CD4-positive, alpha-beta T cell treated with Interleukin-17A for 1 hour (primary cell): ENCODE measurements around the gene DCX.
A peak's percentile ranks its signal among the peaks of the same experiment; 100 is the strongest.

Experiments
- DNase-seq: peaks from one replicate; pipeline ENCODE4 v3.0.0-alpha.2; 2020

Gene DCX

DNA sequence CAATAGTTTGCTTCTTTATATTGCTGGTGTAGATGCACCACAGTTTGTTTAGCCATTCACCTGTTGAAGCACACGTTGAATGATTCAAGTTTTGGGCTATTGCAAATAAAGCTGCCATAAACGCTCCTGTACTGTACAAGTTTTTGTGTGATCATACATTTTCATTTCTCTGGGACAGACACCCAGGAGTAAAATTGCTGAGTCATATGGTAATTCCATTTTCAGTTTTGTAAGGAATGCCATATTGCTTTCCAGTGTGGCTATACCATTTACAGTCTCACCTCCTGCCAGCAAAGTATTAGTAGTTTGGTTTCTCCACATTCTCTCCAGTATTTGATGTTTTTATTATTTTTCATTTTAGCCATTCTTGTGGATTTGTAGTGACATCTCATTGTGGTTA is 109.7 kb downstream of the DCX start:
- DNase-seq, result no peak

DNA sequence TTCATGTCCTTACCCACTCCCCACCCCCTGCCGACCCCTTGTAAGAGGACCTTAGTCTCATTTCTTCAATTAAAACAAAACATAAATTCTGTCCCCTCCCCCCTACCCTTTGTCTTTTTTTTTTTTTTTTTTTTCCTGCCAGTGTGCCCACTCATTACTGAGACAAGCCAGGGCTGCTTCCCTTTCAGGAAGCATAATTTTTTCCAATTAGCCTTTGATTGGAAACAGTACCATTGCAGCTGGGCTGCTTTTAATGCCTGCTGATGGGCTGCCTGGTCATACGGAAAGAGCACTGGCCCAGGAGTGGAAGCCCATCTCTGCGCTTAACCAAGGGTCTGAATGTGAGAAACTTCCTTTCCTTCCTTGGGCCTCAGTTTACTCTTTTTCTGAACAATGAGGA is 123.2 kb downstream of the DCX start:
- no peak for DNase-seq

DNA sequence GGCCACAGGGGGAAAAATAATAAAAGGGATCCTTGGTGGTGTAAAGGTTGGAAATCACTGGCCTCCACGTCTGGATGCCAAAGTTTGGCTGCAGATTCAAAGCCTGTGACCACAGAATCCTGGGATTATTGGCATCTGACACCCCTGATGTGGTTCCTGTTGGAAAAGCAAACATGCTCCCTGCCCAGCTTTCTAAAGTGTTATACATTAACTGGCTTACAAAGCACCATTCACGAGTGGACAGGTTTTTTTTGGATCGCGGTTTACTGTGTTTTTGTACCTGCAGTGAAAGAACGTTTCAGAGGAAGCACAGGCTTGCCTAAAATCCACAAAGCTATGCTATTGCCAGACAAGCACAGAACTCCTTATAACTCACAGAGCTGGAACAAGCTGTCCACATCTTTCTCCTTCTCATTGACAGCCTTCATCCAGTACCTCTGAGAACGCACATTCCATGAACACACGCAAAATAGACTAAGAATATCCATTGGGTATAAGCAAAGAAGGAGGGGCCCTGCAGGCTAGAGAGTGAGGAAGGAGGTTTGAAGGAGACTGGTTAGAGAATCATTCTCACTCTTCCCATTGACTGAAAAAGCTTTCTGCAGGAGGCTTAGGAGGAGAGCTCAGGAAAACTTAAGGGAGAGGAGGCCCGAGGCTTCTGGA is 127.2 kb downstream of the DCX start:
- no peak for DNase-seq

GRCh38 chrX:111283446-111283845 is 128.5 kb downstream of the DCX start:
- DNase-seq, result no peak

DNA sequence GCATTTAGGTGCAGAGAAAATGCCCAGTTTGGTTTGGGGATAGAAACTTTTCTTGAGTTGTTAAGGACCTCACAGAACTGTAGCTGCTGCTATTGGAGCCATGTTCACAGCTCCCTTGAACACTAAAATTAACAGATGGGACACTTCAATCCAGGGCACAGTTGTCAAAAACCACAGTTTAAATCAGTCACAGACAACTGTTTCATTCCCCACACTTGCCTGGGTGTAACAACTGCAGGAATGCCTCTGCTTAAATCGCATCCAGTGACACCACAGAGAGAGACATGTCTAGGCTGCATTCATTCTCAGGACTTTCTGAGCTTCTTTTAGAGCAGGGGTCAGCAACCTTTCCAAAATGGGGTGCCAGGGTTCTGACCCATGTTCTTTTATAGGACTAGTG is 129.0 kb downstream of the DCX start:
- no peak for DNase-seq

DNA sequence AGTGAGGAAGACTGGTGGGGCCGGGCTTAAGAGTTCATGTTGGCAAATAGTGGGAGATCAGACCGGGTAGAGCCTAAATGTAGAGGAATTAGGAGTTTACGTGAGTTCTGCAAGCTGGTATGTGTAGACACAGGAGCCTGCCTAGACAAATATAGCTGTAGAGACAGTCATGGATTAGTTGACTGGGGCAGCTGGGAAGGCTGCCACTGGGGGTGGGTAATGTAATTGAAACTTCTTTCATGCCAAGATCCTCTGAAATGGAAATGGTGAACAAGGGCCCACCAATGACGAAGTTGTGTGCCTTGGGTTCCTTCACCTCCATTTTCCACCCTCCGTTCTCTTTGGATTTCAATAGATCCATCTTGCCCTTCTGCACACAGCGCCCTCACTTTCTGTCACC is 129.9 kb downstream of the DCX start:
- DNase-seq, result no peak

DNA sequence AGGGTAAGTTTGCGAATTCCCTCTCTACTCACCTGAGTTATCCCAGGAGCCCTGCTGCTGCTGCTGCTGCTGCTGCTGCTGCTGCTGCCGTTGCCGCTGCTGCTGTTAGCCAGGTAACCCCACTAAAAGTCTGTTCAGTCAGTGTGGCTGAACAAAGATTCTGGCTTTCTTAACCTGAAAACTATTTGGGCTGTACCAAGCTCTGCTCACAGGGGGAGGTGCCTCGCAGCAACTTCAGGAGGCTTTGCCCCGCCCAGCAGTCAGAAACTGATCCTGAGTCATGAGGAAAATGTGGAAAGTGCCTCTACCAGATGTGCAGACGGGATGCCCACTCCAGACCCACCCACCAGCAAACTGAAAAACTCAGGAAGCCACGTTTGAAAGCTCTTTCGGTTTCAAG is 141.7 kb downstream of the DCX start, which contains the start of gene CAPN6:
CAPN6 (minus strand) TSS at position 145 of the 400 bp plus-strand sequence. CDS start 6,547 bp downstream, outside the sequence.
- no peak for DNase-seq

- DNase-seq, result no peak
These were observed 143.5 kb downstream of the DCX start for GRCh38 chrX:111268506-111268905.

- DNase-seq, result no peak
These were observed 146.5 kb downstream of the DCX start for GRCh38 chrX:111265486-111265885.

DNA sequence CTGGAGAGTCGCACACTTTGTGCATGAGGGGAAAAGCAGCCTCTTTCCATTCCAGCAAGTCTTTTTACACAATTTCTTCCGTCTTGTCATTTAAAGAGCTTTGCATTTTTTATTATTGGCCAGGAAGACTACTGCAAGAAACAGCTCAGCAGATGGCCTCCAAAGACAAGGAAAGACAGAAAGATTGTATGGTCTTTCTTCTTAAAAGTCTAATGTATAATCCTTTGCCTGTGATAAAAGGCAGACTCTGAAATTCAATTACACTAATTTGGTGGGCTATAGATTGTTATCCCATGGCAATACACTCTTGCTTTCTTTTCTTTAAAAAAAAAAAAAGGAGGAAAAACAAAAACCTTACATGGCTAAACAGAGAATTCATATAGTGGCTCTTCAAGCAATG is 147.6 kb downstream of the DCX start:
- DNase-seq, result no peak

- no peak for DNase-seq
These were observed 149.9 kb downstream of the DCX start for GRCh38 chrX:111262086-111262485.

DNA sequence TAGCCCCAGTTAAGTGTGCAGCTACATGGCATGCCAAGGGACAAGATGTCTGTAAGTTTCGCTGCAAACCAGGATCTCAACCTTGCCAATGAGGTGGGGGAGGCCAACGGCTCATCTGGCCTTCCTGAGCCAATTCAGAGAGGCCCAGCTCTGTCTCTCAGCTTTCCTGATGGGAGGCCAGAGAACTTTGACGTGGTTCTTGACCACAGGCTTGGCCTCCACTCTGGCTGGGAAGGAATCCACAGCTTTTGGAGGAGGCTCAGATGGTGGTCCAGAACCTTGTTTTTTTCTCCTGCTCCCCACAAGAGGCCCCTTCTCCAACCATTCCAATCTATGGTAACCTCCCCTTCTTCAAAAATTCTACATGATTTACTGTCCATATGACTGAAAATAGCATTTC is 151.5 kb downstream of the DCX start:
- no peak for DNase-seq

DNA sequence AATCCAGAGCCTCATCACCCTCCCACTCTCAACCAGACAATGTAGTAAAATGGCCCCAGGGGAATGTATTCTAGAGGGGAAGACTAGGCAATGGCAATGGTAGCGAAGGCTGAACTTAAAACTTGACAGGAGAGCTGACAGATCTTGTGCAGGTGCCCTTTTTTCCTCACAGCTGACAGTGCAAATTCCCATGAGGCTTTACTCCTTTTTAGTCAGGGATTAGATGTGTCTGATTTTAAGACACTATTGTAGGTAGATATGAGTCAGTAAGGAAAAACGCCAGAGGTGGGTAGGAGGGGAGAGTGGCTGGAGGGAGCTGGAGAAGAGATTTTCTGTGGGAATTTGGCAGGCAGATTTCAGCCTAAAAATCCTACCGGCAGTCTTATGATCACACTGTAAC is 152.4 kb downstream of the DCX start:
- no peak for DNase-seq

DNA sequence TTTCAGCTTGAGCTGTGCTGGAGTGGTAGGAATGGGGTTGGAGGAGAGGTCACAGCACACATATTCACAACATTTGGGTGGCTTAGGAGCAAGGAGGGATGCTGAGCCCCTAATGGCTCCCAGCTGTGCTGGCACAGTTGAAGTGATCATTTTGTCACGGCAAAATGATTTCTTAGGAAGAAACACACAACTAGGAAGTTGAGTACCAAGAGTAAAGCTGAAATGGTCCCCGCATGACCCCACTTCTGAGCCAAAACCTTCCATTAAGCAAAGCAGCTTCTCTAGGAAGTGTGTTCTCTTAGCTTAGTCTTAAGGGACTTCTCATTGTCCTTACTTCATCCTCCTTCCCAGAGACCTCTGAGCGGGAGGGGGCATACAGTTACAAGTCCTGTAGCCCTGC is 154.3 kb downstream of the DCX start:
- DNase-seq, result no peak

- DNase-seq, result no peak
These were observed 156.9 kb downstream of the DCX start for GRCh38 chrX:111254896-111255693.

- peak; percentile 9 for DNase-seq
These were observed 167.7 kb downstream of the DCX start for GRCh38 chrX:111244235-111244750.
